Measurements from ENCODE around the gene TTC6.

The TTC6 gene

GRCh38 chr14:37625597-37626595 lies 30.5 kb downstream of the TTC6 start:
- no peak for DNase-seq

GRCh38 chr14:37637341-37637740 lies 41.9 kb downstream of the TTC6 start:
- no peak for DNase-seq

GRCh38 chr14:37638599-37638998 lies 43.2 kb downstream of the TTC6 start:
- no peak for DNase-seq

GRCh38 chr14:37641117-37641516 lies 45.7 kb downstream of the TTC6 start:
- peak; percentile 84 for DNase-seq

GRCh38 chr14:37642125-37642524 lies 46.7 kb downstream of the TTC6 start:
- DNase-seq = no peak

GRCh38 chr14:37643701-37644100 lies 48.3 kb downstream of the TTC6 start:
- DNase-seq = peak; percentile 73

Measured in NCI-H526 treated with DMSO at 0.1 percent for 48 hours (cell line).